HCT116 (cell line): ENCODE data around the gene RTN4RL1. TPM values are rescaled to one million over a fixed set of nuclear protein-coding genes. Genes with fewer than 3 reads are reported as not detected.

ENCODE experiments used
- ATAC-seq: fragments of 200-7000 bp; cut with Tn5 transposase; 2 replicates; pipeline ENCODE4 v1.9.1; 2020; ENCODE audit warnings: mild to moderate bottlenecking, moderate library complexity
- BruUV-seq: library from RNA; stranded (reverse); fragments of 400-500 nt; replicated peaks from 2 replicates; lab custom pipeline; 2021; lab: Mats Ljungman, UMichigan
- CTCF ChIA-PET: fragments of 300-600 bp; sonication (Branson Sonifier 250); formaldehyde crosslinking; loops from one replicate; lab custom pipeline; 2021; ENCODE audit warnings: antibody characterized with exemption; lab: Charles Lee
- POLR2A ChIA-PET: fragments of 300-600, 350-600 bp; sonication (Branson Sonifier 250); formaldehyde crosslinking; loops from one replicate; lab custom pipeline; 2021; ENCODE audit warnings: antibody characterized with exemption; lab: Charles Lee
- RAD21 ChIA-PET, 2 experiments: fragments of 300-600 bp; sonication (Branson Sonifier 250); formaldehyde crosslinking; loops; one replicate each; lab custom pipeline; 2023; ENCODE audit warnings: low total read pairs in 2 of 2; ENCODE audit not compliant: uncharacterized antibody in 2 of 2, unreplicated experiment in 2 of 2, low non-redundant PET in 1 of 2; lab: Charles Lee
- DNase-seq: peaks from one replicate; pipeline ENCODE4 v3.0.0-alpha.2; 2010; ENCODE audit warnings: low read depth, low spot score
- H2AFZ ChIP-seq: fragments of 200-600 bp; shearing (Covaris generic), sonication (generic); 2 replicates; pipeline ENCODE4 v1.6.1; 2017; ENCODE audit warnings: low read depth, mixed run types, mixed read lengths, antibody characterized with exemption, low read length; ENCODE audit not compliant: poor library complexity, severe bottlenecking
- H3K27ac ChIP-seq: 2 replicates; pipeline ENCODE4 v1.5.1; 2012; ENCODE audit warnings: low read depth, low read length
- H3K27me3 ChIP-seq: fragments of 200-600 bp; sonication (generic); 2 replicates; pipeline ENCODE4 v1.6.1; 2016; ENCODE audit warnings: mixed run types, low read length, mixed read lengths; ENCODE audit not compliant: insufficient read depth
- H3K36me3 ChIP-seq, 2 experiments: fragments of 200-500 bp in 1 of 2; fragments of 200-600 bp in 1 of 2; sonication (Bioruptor generic) in 1 of 2; sonication (generic) in 1 of 2; 2 replicates each; pipeline versions ENCODE4 v1.5.1 to v1.6.1; 2014 to 2016; ENCODE audit warnings: low read length in 2 of 2, inconsistent platforms in 1 of 2, mixed read lengths in 1 of 2, mixed run types in 1 of 2; ENCODE audit not compliant: insufficient read depth in 2 of 2, control insufficient read depth in 1 of 2
- H3K4me1 ChIP-seq, 2 experiments: fragments of 200-600 bp in 1 of 2; sonication (generic) in 1 of 2; 2 replicates each; pipeline versions ENCODE4 v1.5.1 to v1.6.1; 2012 to 2017; ENCODE audit warnings: low read length in 2 of 2, inconsistent platforms in 1 of 2, mild to moderate bottlenecking in 1 of 2, mixed read lengths in 1 of 2, mixed run types in 1 of 2, moderate library complexity in 1 of 2; ENCODE audit not compliant: insufficient read depth in 2 of 2, control insufficient read depth in 1 of 2
- H3K4me2 ChIP-seq: fragments of 200-600 bp; sonication (generic); 2 replicates; pipeline ENCODE4 v1.6.1; 2017; ENCODE audit warnings: mixed run types, low read length, mixed read lengths
- H3K4me3 ChIP-seq, 2 experiments: fragments of 200-600 bp in 1 of 2; sonication (generic) in 1 of 2; replicated peaks in 1 of 2; 2 replicates each; pipeline ENCODE4 v1.5.1; 2011 to 2016; ENCODE audit warnings: low read length in 2 of 2, control low read depth in 1 of 2, low read depth in 1 of 2, mild to moderate bottlenecking in 1 of 2, mixed read lengths in 1 of 2, mixed run types in 1 of 2
- H3K79me2 ChIP-seq: fragments of 200-600 bp; sonication (generic); 2 replicates; pipeline ENCODE4 v1.6.1; 2017; ENCODE audit warnings: mild to moderate bottlenecking, mixed run types, low read length, moderate library complexity, mixed read lengths; ENCODE audit not compliant: insufficient read depth
- H3K9ac ChIP-seq: fragments of 200-600 bp; sonication (generic); 2 replicates; pipeline ENCODE4 v1.6.1; 2016; ENCODE audit warnings: low read length, mixed read lengths
- H3K9me2 ChIP-seq: fragments of 200-600 bp; sonication (generic), shearing (Covaris generic); 2 replicates; pipeline ENCODE4 v1.6.1; 2017; ENCODE audit warnings: mixed run types, mild to moderate bottlenecking, moderate library complexity; ENCODE audit not compliant: insufficient read depth
- H3K9me3 ChIP-seq, 2 experiments: fragments of 200-500 bp in 1 of 2; fragments of 200-600 bp in 1 of 2; sonication (Bioruptor generic) in 1 of 2; sonication (generic) in 1 of 2; 2 replicates each; pipeline ENCODE4 v1.6.1; 2014 to 2017; ENCODE audit warnings: low read length in 2 of 2, mixed read lengths in 2 of 2, inconsistent platforms in 1 of 2, low read depth in 1 of 2, mild to moderate bottlenecking in 1 of 2, mixed run types in 1 of 2, moderate library complexity in 1 of 2; ENCODE audit not compliant: control insufficient read depth in 1 of 2, insufficient read depth in 1 of 2
- H4K20me1 ChIP-seq: fragments of 200-600 bp; sonication (generic), shearing (Covaris generic); 2 replicates; pipeline ENCODE4 v1.6.1; 2017; ENCODE audit warnings: mixed run types, mild to moderate bottlenecking, moderate library complexity; ENCODE audit not compliant: insufficient read depth
- ATF3 ChIP-seq: IDR thresholded peaks from 2 replicates; pipeline ENCODE4 v1.6.1; 2012
- CBX3 ChIP-seq: IDR thresholded peaks from 2 replicates; pipeline ENCODE4 v1.6.1; 2012; ENCODE audit warnings: low read depth
- CEBPB ChIP-seq: IDR thresholded peaks from 2 replicates; pipeline ENCODE4 v1.6.1; 2012; ENCODE audit warnings: low read depth
- EGR1 ChIP-seq: IDR thresholded peaks from 2 replicates; pipeline ENCODE4 v1.6.1; 2012; ENCODE audit warnings: low read depth
- ELF1 ChIP-seq: IDR thresholded peaks from 2 replicates; pipeline ENCODE4 v1.6.1; 2012; ENCODE audit warnings: low read depth, borderline replicate concordance
- EZH2phosphoT487 ChIP-seq: fragments of 200-600 bp; IDR thresholded peaks from 2 replicates; pipeline ENCODE4 v1.6.1; 2018; ENCODE audit warnings: antibody characterized with exemption, borderline replicate concordance
- FOSL1 ChIP-seq: IDR thresholded peaks from 2 replicates; pipeline ENCODE4 v1.6.1; 2012; ENCODE audit warnings: low read depth
- POLR2AphosphoS5 ChIP-seq: IDR thresholded peaks from 2 replicates; pipeline ENCODE4 v1.6.1; 2011; ENCODE audit warnings: mild to moderate bottlenecking, low read depth, low read length, moderate library complexity
- REST ChIP-seq: IDR thresholded peaks from 2 replicates; pipeline ENCODE4 v1.6.1; 2012; ENCODE audit warnings: low read depth
- SIN3A ChIP-seq: IDR thresholded peaks from 2 replicates; pipeline ENCODE4 v1.6.1; 2012; ENCODE audit warnings: low read depth
- SP1 ChIP-seq: IDR thresholded peaks from 2 replicates; pipeline ENCODE4 v1.6.1; 2012; ENCODE audit warnings: low read depth
- TCF7L2 ChIP-seq: IDR thresholded peaks from 2 replicates; pipeline ENCODE4 v1.7.0; 2011; ENCODE audit warnings: borderline replicate concordance, inconsistent platforms; ENCODE audit not compliant: insufficient read depth, insufficient read length; ENCODE audit errors: extremely low read depth
- ZBTB33 ChIP-seq: IDR thresholded peaks from 2 replicates; pipeline ENCODE4 v1.6.1; 2011; ENCODE audit warnings: mild to moderate bottlenecking, low read length, moderate library complexity; ENCODE audit not compliant: insufficient replicate concordance; ENCODE audit errors: extremely low read depth
- ZFX ChIP-seq: fragments of 450-650 bp; IDR thresholded peaks from 2 replicates; pipeline ENCODE4 v1.6.1; 2017
- intact Hi-C: fragments of 100-400 bp; cut with micrococcal nuclease; formaldehyde crosslinking; loops from 2 replicates; pipeline ENCODE4 v1.10.0; 2022
- total RNA-seq: library from RNA; stranded (reverse); gene quantifications from one replicate; pipeline ENCODE4 v1.2.1, GENCODE V29; 2021; ENCODE audit not compliant: unreplicated experiment
- TF ChIP-seq, protein P1 (sequence below), 3 experiments: fragments of 200-600 bp in 1 of 3; sonication (generic) in 1 of 3; IDR thresholded peaks in 2 of 3; conservative IDR thresholded peaks in 1 of 3; 2 replicates each; pipeline ENCODE4 v1.5.1; 2012 to 2017; ENCODE audit warnings: low read depth in 2 of 3, low read length in 2 of 3, antibody characterized with exemption in 1 of 3, borderline replicate concordance in 1 of 3, control low read depth in 1 of 3, mild to moderate bottlenecking in 1 of 3, mixed read lengths in 1 of 3, mixed run types in 1 of 3, moderate library complexity in 1 of 3; ENCODE audit not compliant: insufficient read depth in 1 of 3

The RTN4RL1 gene
- total RNA-seq, 1 experiment from 2014 or later: 3.7 TPM

GRCh38 chr17:2008332-2009126, 16.6 kb downstream of the RTN4RL1 start:
- Histone ChIP-seq H3K4me3 (no peak overlapping the region), H3K27ac (no peak overlapping the region), H3K79me2 (no peaks in the 10 kb centered on the region), H2AFZ (no peak overlapping the region), H3K4me2 (no peak overlapping the region), H3K9me3 (no peaks in the 10 kb centered on the region), H3K36me3 (no peaks in the 10 kb centered on the region), H3K9me2 (no peaks in the 10 kb centered on the region), H4K20me1 (no peaks in the 10 kb centered on the region), H3K4me1 (peaks cover 8 to 11% of the 10 kb centered on the region in 2 experiments; a peak in 3 of 4 replicates), H3K27me3 (no peaks in the 10 kb centered on the region), H3K9ac (no peak overlapping the region)
- ATAC-seq (no peak), DNase-seq (no peak)
- RAD21 ChIA-PET: no interaction called here
- CTCF ChIA-PET: no interaction called here
- POLR2A ChIA-PET: no interaction called here
- TF ChIP-seq, protein P1, sequence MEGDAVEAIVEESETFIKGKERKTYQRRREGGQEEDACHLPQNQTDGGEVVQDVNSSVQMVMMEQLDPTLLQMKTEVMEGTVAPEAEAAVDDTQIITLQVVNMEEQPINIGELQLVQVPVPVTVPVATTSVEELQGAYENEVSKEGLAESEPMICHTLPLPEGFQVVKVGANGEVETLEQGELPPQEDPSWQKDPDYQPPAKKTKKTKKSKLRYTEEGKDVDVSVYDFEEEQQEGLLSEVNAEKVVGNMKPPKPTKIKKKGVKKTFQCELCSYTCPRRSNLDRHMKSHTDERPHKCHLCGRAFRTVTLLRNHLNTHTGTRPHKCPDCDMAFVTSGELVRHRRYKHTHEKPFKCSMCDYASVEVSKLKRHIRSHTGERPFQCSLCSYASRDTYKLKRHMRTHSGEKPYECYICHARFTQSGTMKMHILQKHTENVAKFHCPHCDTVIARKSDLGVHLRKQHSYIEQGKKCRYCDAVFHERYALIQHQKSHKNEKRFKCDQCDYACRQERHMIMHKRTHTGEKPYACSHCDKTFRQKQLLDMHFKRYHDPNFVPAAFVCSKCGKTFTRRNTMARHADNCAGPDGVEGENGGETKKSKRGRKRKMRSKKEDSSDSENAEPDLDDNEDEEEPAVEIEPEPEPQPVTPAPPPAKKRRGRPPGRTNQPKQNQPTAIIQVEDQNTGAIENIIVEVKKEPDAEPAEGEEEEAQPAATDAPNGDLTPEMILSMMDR (IDR thresholded peaks at IDR 0.05 in 2 of 3, conservative IDR thresholded peaks at IDR 0.05 in 1 of 3; ENCODE audit: borderline replicate concordance in 1 of 3, insufficient read depth in 1 of 3, low read depth in 2 of 3, low read length in 2 of 3): no peak
- TF ChIP-seq TCF7L2 (no peak), ELF1 (no peak), FOSL1 (no peak), SP1 (no peak), EZH2phosphoT487 (no peak), CBX3 (no peak), POLR2AphosphoS5 (no peak), EGR1 (no peak), SIN3A (no peak), ATF3 (no peak), ZFX (no peak), ZBTB33 (no peak), CEBPB (no peak), REST (no peak)
- intact Hi-C loops: no loop called here
- BruUV-seq: no TSS peak
